ENCODE results near the gene SMG6.
"Not testable (repeated sequence)": the region's sequence is repeated elsewhere in the genome, so short reads cannot be mapped to it uniquely, and the experiment has no call there.

The SMG6 gene

DNA sequence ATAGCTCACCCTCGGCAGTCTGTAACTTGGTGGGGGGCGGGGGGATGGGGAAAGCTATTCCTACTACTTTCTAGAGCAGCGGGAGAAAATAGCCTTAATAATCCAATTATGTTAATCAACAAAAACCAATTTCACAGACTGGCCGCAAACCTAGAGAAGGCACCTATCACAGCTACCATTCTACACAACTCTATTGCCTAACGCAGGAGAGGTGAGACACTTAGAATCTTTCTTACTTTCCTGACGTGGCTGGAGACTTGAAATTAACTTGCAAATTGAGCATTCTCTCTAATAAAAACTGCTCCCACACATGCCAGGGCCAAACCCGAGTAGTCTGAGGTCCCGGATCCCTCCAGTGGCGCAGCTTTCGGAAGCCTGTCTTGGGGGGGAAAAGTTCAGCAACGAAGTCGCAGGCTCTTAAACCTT lies 794 bp downstream of the SMG6 start:
- DNase-seq: peak; percentile 32

DNA sequence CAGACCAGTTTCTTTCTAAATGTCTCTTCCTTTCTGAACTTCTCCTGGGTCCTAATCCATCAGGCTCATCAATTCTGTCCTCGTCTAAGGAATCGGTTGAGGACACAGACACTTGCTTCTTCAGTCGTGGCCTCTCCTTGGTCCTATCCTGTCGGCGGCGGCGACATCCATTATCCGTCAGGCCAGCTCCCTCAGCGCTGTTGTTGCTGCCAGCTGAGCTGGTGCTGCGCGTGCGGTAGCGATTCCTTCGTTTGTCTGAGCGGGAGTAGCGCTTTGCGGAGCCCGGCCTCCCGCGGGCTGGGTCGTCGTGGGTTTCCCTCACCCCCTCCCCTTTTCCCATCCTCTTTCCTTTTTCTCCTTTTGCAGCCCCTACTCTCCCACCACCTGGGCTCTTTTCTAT lies 3.8 kb downstream of the SMG6 start:
- DNase-seq: no peak

DNA sequence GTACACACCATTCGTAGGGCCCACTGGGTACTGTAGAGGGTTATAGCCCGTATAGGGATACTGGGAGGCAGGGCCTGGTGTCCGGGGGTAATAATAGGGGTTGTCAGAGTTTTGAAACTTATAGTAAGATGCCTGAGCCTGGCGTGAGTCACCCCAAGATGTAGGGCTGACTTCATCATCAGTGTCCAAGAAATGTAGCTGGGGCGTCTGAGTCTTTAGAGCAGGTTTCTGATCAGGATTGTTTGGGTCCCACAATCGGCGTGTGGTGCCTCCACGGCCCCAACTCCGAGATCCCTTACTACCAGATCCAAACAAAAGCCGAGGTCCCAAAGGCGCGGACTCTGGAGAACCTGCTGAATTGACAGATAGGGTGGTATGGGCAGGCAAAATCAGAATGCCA lies 4.4 kb downstream of the SMG6 start:
- DNase-seq: no peak

DNA sequence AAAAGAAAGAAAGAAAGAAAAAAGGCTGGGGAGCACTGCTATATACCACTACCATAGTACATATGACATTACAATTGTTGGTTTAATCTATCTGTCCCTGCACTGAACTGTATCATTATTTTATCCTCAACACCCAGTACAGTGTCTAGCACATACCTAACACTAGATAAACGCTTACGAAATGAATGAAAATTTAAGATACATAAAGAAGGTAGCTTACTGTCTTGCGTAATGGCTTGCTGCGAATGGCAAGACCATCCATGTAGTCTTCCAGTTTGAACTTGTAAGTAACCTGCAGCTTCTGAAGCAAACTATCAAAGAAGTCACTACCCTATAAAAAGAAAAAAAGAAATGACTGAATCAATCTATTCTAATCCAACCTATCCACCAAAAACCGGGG lies 6.6 kb downstream of the SMG6 start:
- no peak for DNase-seq

DNA sequence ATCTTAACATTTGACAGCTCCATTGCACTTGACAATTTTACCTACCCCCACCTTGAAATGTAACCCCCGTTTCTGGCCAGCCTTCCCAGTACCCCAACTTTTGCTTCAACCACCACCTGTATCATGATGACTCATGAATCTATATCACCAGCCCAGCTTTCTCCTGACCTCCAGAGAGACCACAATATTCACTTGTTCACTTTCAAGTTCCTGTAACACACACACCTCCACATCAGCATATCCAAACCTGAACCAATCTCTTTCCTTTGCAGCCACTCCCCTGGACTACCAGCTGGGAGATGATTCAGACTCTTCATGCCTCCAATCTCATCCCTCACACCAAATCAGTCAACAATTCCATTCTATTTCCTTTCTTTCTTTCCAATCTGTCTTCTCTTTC lies 8.0 kb downstream of the SMG6 start:
- DNase-seq: no peak

DNA sequence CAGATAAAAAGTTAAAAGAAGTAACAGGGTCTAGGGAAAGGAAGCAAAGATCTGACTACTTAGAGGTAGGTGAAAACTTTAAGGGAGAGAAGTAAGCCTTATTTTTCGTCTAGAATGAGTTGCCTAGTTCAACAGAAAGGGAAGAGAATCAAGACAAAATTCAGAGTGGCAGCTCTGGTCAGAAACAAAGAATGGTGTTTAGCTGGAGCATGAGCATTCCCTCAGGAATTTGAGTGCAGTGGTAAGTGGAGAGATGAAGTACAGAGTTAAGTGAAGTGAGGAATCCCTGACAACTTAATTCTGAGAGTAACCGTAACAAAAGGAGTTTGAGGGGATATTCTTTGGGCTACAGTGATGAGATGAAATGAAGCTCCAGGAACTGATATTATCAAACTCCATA lies 11.5 kb downstream of the SMG6 start:
- no peak for DNase-seq

DNA sequence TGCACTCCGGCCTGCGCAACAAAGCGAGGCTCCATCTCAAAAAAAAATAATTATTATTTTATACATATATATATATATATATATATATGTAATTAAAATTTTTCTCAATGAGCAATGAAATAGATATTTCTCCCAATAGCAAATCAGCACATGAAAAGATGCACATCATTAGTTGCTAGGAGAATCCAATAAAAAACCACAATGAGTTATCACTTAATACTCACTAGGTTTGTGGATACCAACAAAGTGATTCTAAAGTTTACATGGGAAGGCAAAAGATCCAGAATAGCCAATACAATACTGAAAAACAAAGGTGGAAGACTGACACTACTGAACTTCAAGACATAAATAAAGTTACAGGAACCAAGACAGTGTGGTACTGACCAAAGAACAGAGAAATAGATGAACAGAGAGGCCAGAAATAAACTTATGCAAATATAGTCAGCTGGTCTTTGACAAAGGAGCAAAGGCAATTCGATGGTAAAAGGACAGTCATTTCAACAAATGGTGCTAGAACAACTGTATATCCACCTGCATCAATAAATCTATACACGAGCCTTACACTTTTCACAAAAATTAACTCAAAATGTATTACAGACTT lies 13.6 kb downstream of the SMG6 start:
- no peak for DNase-seq

DNA sequence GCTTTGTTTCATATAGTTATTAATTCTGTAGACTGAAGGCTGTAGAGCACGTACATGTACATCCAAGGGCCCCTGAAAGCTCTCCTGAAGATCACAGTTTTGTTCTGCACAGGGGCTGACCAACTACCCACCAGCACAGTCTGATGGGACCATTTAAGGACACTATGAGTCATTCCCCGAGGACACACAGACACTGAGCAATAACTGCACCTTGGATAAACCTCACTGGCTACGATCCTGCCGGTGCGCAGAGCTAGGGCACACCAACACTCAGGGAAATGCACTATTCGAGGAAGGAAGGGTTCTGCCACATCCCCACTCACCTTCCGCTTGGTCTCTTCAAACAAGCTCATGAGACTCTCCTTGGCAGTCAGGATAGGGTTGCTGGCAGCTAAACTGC lies 20.3 kb downstream of the SMG6 start:
- no peak for DNase-seq

DNA sequence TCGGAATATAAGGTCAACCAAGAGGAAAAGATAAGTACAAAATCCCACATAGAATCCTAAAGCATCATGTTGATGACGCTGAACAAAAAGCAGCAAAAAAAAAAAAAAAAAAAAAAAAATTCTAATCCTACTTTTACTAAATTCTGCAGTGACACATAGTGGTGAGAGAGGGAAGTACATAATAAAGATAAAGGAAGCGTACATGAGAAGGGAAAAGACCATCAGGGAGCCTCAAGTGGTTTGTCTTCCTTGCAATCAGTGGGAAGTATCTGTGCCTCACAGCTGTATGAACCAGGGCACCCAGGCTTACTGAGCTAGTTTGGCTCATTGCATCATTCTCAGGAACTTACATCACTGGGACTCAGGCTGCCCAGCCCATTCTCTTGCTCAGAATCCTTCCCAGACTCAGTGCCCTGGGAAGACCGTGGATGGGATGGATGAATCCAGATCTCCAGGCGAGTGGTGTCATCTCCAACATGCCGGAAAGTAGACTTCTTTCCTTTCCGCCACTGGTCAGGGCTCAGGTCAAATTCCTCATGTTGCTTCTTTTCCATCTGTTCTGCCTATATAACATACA lies 21.2 kb downstream of the SMG6 start:
- DNase-seq: peak; percentile 77

DNA sequence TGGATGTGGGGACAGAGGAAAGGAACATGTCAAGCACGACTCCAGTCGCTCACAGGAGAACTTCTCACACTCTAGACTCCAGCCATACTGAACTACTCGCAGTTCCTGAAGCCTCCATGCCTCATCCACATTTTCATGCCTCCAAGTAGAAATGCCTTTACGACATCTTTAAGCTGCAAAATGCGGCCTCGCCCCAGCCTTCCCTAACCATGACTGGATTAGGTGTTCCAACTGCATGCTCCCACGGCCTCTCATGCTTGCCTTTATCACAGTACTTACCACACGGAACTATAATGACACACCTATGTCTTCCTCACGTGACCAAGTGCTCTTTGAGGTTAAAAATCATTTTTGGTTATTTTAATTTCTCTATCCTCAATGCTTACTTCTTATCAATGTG lies 23.9 kb downstream of the SMG6 start:
- no peak for DNase-seq

DNA sequence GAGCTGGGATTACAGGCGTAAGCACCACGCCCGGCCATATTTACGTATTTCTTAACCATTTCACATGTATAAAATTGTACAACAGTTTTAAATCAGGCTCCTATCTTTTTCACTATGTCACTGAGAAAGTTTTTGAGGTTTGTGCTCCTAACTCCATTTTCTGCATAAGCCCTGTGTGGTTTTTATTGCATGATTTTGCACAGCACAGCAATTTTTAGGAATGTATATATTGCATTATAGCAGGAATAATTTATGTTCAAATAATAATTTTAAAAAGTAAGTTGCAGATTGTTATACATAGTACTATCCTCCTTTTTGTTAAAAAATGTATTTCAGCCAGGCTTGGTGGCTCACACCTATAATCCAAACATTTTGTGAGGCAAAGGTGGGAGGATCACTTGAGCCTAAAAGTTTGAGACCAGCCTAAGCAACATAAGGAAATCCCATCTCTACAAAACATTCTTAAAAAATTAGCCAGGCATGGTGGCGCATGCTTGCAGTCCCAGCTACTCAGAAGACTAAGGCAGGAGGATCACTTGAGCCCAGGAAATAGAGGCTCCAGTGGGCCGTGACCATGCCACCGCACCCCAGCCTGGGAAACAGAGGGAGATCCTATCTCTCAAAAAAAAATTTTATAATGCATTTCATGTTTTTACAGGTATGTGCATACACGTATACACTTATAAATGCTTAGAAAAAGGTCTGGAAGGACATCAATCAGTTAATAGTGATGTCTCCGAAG lies 26.0 kb downstream of the SMG6 start:
- no peak for DNase-seq

DNA sequence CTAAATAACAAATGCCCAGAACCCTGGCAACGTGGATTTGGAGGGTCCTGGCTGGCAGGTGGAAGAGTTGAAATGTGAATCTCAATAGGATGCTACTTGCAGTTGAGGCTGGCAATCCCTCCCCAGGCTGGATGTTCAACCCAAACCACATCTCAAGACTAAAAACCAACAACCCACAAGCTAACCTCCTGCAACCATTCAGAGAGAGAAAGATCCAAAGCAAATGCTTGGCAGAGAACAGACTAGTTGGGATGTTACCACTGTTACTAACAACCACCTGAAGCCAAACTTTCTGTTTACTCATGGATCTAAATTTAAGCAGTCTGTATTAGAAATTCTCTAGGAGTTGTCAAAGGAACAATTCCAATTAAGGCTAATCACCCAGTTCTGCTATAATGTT lies 27.9 kb downstream of the SMG6 start:
- no peak for DNase-seq

DNA sequence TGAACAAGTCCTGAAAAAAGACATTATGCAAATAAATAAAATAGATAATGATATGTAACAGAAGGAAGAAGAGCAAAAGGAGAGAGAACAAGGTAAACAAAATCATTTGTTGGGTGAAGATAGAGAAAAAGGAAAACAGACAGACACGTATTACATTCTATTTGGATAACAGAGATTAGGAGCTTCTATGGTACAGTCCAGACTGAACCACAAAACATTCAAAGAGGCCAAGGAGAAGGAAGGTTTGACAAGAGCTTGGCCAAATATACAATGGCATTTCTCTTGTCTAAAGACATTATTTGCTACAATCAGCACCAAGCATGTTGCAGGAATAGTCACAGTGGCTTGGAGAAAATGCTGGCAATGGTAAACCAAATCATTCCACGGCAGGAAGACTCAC lies 29.2 kb downstream of the SMG6 start:
- no peak for DNase-seq

DNA sequence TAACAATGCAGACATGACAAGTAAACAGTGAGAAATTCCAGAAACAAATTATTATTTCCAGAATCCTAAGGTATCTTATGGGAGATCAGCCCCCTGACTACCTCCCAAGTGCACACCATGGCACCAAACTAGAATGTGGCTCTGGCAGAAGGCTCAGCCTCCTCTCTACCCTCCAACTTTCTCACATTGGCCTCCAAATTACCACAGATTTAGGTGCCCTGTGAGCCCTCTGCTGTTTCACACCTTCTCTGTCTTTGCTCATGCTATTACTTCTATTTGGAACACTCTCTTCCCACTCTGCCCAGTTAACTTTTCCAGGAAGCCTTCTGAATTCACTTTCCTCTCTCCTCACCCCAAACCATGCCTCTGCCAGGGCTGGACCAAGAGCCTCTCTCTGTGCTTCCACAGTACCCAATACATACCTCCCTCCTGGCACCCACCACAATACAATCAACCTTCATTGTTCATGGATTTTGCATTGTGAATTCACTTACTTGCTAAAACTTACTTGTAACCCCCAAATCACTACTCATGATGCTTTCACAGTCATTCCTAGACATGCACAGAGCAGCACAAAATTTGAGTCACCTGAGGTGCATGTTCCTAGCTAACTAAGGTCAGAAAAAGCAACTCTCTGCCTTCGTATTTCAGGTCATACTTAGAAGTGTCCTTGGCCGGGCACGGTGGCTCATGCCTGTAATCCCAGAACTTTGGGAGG lies 31.4 kb downstream of the SMG6 start:
- no peak for DNase-seq

DNA sequence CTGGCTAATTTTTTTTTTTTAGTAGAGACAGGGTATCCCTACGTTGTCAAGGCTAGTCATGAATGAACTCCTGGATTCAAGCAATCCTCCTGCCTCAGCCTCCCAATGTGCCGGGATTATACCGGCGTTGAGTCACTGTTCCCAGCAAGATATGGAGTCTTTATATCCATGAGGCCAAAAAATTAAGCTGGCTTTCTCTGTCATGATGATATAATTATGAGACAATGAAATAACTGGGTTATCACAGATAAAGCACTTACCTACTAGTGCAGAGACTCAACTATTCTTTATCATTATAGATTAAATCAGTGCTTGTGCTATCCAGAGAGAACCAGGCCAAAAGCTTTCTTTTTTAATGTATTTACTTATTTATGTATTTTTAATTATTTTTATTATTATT lies 36.2 kb downstream of the SMG6 start:
- no peak for DNase-seq

DNA sequence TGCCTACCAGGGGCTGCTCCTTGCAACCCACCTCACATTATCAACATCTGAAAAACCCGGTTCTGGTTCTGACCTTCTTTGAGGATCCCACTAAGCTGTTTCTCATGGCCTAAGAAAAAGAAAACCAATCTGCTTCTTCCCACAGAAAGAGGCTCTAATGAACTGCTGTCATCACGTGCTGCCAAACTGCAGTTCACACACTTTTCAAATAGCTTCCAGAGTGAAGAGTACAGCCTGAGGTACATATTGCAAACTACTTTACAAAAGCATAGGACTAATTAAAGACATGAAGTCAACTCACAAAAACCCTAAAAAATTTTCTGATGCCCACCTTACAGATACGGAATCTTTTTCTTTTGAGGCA lies 36.7 kb downstream of the SMG6 start:
- DNase-seq: peak; percentile 37

DNA sequence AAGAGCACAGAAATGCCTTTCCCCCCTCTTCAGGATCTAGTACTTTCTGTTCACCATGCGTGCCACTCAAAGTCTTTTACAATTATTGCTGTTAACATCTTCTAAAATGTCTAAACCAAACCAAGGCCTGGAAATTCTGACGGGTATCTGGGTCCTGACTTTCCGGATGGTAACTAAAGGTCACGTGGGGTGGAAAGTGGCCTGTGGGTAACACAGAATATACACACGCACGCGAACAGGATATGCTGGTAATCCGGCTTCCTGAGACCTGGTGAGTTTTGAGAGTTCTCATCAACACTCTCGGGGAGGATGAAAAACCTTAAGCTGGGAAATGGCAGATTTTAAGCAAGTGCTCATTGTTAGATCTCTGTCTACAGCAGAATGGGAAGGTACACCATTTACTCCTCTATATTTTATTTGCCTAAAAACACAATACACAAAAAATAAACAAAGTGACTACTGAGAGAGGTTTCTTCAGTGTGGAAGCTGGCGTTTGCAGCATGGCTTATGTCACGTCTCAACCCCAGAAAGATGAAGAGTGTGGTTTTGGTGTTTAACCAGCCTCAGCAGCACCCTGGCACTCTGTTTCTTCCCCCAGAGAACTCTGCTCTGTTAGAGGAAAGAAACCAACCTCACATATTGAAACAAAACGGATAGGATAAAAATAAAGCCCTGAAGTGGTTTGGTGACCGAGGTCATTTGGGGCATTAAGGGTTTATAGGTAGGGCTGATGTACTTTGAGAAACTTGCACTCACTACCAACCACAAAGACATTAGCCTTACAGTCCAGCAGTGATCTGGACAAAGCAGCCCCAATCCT lies 37.3 kb downstream of the SMG6 start:
- peak; percentile 90 for DNase-seq

DNA sequence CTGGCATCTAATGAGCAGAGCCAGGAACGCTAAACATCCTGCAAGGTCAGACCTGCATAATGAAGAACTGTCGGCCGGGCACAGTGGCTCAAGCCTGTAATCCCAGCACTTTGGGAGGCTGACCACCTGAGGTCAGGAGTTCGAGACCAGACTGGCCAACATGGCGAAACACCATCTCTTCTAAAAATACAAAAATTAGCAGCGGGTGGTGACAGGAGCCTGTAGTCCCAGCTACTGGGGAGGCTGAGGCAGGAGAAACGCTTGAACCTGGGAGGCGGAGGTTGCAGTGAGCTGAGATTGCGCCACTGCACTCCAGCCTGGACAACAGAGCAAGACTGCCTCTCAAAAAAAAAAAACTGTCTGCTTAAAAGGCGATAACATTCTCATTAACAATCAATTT lies 38.4 kb downstream of the SMG6 start:
- not testable (repeated sequence) for DNase-seq

DNA sequence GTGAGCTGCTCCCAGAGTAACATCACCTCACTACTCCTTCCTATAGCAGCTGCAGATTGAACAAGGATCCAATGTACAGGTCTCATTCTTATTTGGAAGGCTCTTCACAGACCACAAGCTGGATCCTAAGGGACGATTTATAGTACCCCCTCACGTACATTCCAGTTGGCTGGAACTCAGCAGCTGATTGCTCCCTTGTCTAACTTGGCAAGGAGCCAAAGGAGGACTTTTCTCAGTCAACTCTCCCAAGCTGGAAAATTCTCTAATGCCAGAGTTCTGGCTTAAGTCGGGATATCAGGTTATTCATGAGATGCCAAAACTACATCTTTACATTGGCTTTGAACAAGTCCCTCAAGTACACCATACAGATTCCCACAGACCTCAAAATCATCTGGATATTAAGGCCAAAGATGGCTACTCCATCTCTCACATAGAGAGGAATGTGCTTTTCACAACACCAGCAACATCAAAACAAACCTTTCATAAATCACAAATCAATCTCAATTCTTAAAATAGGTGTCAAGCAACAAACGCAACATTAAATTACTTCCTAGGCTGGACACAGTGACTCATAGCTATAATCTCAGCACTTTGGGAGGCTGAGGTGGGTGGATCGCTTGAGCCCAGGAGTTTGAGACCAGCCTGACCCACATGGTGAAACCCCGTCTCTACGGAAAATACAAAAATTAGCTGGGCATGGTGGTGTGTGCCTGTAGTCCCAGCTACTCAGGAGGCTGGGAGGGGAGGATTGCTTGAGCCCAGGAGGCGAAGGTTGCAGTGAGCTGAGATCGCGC lies 39.3 kb downstream of the SMG6 start:
- DNase-seq: no peak

DNA sequence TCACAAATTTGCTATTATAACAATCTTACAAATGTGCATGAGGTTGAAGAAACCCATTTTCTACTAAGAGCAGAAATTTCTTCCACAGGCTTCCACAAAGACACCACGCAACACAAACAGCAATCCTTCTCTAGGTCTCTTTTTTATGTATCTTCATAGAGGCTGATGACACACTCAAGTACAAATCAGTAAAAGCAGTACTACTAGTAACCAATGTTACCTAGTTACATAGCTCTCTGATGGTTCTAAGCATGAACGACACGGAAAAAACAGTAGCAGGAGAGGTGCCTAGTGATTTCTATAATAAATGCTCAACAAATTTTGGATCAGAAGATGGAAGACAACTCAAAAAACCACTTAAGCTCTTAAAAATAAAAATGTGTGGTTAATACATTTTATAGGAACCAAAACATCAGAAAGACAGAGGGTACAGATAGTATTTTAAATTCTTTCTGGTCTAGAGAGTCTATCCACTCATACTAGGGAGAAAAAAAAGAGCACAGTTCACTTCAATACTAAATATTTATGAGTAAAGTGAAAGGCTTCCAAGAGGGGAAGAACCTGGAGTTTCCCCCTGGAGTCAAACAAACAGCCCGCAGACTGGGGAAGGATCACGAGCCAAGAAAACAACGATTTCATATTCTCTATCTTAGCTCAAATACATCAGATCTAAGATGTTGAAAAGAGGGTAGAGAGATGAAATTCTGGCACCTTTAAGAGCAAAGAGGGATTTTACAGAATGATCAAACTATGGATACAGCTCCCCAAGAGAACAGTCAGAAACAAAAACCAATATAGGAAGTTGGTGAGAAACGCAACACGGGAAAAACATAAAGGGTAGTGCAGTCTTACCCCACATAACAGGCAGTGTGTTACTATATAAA lies 40.2 kb downstream of the SMG6 start:
- no peak for DNase-seq

DNA sequence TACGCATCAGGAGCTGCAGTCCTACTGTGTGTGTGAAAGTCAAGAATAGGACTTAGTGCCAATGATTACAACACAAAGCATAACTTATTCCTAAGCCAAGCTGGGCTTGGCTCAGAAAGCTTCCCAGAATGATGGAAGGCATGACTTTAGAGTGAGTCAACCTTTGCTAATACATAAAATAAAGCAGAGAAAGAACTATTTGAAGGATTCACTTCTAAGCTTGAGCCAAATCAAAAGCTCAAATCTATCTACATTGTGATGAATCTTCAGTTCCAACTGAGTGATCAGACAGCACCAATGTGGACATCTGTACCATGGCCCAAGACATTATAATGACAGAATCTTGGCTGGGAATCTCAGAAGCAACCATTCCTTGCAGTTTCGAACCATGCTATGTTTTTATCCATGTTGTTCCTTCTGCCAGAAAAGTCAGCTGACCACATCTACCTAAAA lies 41.4 kb downstream of the SMG6 start:
- DNase-seq: no peak
